ENCODE measurements around the gene JPH2.

JPH2 gene

DNA sequence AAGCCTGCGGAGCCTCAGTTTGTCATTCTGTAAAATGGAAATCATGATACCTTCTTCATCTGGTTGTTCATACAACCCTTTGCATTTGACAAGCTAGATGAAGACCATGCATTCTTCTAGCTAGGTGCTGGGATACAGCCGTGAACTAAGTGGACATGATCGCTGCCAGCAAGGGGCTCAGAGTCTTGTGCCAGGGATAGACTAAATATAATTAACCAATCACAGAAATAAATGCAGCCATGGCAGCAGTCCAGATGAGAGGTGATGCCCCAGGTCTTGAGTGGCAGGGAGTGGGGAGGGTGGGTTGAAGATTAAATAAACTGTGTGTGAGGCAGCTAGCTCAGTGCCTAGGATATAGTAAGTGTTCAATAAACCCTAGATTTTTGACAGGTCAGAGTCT, 19.3 kb downstream of the JPH2 start:
- TF ChIP-seq, protein P1, sequence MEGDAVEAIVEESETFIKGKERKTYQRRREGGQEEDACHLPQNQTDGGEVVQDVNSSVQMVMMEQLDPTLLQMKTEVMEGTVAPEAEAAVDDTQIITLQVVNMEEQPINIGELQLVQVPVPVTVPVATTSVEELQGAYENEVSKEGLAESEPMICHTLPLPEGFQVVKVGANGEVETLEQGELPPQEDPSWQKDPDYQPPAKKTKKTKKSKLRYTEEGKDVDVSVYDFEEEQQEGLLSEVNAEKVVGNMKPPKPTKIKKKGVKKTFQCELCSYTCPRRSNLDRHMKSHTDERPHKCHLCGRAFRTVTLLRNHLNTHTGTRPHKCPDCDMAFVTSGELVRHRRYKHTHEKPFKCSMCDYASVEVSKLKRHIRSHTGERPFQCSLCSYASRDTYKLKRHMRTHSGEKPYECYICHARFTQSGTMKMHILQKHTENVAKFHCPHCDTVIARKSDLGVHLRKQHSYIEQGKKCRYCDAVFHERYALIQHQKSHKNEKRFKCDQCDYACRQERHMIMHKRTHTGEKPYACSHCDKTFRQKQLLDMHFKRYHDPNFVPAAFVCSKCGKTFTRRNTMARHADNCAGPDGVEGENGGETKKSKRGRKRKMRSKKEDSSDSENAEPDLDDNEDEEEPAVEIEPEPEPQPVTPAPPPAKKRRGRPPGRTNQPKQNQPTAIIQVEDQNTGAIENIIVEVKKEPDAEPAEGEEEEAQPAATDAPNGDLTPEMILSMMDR (IDR thresholded peaks at IDR 0.05; ENCODE audit: low read depth, low read length, missing control alignments): no peak
- no peak overlapping the region for H3K4me3 ChIP-seq (replicated peaks; ENCODE audit: low read depth, low read length)
- DNase-seq (ENCODE audit: extremely low read depth, low read depth): no peak

DNA sequence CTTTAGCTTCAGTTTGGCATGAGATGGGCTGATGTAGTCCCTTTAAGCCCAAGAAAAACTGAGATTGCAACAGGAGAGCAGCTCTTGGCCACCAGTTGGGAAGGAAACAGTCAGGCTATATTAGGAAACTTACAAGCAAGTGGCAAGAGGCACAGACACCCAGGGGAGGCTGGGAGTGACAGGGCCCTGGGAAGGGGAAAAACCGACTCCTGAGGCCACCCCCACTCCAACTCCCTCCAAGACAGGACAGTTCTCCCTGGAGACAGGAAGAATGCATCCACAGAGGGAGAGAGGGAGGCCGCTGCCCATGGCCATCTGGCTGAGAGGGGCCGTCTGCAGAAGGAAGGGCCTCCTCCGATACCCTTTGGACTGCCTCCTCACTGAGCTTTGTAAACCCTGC, 20.5 kb downstream of the JPH2 start:
- H3K4me3 ChIP-seq (replicated peaks; ENCODE audit: low read depth, low read length): no peak overlapping the region
- DNase-seq (ENCODE audit: extremely low read depth, low read depth): no peak
- TF ChIP-seq, protein P1 (IDR thresholded peaks at IDR 0.05; ENCODE audit: low read depth, low read length, missing control alignments): no peak

DNA sequence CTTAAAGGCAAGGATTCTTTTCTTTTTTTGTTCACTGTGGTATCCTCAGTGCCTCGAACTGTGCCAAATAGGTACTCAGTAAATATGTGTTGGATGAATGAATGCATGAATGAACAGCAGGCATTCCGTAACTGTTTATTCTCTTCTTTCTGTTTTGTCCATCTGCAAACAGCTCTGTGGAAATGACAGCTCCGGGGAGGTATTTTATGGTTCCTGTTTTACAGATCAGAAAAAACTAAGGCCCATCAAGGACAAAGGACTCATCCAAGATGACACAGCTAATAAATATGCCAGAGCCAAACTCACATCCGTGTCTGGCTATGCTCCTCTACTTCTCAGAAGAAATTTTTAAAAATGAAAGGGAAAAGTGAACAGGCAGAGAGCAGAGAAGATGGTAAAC, 21.0 kb downstream of the JPH2 start:
- H3K4me3 ChIP-seq (replicated peaks; ENCODE audit: low read depth, low read length): no peak overlapping the region
- TF ChIP-seq, protein P1 (IDR thresholded peaks at IDR 0.05; ENCODE audit: low read depth, low read length, missing control alignments): no peak
- no peak for DNase-seq (ENCODE audit: extremely low read depth, low read depth)

DNA sequence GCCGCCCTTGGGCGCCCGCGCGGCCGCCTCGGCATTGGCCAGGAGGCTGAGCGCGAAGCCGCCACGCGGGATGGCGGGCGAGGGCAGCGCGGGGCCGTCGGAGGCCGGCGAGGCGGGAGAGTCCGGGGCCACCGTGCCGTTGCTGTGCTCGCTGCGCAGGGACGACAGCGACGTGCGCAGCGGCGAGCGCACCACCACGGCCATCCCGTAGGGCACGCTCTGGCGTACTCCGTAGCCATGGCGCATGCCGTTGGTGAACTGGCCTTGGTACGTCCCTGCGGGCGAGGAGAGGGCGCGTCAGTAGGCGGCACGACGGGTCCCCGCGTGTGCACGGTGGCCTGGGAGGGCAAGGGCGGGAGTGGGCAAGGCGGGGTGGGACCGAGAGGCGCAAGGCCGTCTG, 26.9 kb downstream of the JPH2 start:
- TF ChIP-seq, protein P1 (IDR thresholded peaks at IDR 0.05; ENCODE audit: low read depth, low read length, missing control alignments): no peak
- H3K4me3 ChIP-seq (replicated peaks; ENCODE audit: low read depth, low read length): no peak overlapping the region
- no peak for DNase-seq (ENCODE audit: extremely low read depth, low read depth)

DNA sequence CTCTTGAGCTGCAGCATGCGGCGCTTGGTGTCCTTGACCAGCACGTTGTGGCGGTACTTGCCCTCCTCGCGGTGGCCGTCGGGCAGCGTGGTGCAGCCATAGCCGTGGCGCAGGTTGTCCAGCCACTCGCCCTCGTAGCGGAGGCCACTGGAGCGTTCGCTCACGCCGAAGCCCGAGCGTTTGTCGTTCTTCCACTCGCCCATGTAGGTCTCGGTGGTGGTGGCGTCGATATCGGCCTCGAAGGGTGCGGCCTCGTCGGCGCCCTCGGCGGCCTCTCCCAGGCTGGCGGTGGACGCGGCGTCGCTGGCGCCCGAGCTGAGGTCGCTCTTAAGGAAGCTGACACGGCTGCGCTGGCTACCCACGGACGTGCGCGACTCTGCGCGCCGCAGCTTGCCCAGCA, 27.3 kb downstream of the JPH2 start:
- TF ChIP-seq, protein P1 (IDR thresholded peaks at IDR 0.05; ENCODE audit: low read depth, low read length, missing control alignments): no peak
- no peak overlapping the region for H3K4me3 ChIP-seq (replicated peaks; ENCODE audit: low read depth, low read length)
- no peak for DNase-seq (ENCODE audit: extremely low read depth, low read depth)

DNA sequence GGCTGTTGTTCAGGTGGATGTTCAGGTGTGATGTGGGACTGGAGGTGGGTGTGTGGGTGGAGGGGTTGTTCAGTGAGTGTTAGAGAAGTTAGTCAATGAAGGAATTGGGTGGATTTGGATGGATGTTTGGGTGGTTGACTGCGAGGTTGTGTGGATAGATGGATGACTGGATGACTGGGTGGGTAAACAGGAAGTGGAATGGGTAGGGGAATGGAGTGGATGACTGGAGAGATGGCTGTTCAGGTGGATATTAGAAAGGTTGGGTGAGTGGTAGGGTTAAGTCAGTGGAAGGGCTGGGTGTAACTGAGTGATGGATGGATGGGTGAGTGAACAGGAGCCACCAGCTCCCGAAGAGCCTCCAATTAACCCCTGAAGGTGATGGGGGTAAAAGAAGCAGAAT, 27.9 kb downstream of the JPH2 start:
- no peak for DNase-seq (ENCODE audit: extremely low read depth, low read depth)
- TF ChIP-seq, protein P1 (IDR thresholded peaks at IDR 0.05; ENCODE audit: low read depth, low read length, missing control alignments): no peak
- no peak overlapping the region for H3K4me3 ChIP-seq (replicated peaks; ENCODE audit: low read depth, low read length)

DNA sequence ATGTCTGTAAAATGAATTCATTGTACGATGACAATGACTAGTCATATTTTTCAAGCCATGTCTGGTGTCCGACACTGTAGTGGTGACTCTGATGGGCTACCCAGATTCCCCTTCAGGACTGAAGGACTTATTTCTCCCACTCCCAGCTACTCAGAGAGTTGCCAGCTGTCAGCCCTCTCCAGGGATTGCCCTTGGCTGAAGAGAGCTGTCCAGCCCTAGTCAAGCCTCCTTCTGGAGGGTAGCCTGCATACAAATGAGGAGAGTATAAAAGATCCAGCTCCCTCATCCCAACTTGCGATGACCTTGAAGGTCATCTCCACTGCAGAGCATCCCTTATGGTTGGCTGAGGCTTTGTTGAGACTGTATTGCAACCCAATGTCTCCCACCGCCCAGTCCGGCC, 29.9 kb downstream of the JPH2 start:
- no peak overlapping the region for H3K4me3 ChIP-seq (replicated peaks; ENCODE audit: low read depth, low read length)
- TF ChIP-seq, protein P1 (IDR thresholded peaks at IDR 0.05; ENCODE audit: low read depth, low read length, missing control alignments): no peak
- DNase-seq (ENCODE audit: extremely low read depth, low read depth): no peak
